Astrocyte (in vitro differentiated cells and primary cell): ENCODE data around the gene ZNF605. TPM values are rescaled to one million over a fixed set of nuclear protein-coding genes. Genes with fewer than 3 reads are reported as not detected.

Source experiments
- DNase-seq: peaks from one replicate; pipeline ENCODE4 v3.0.0-alpha.2; 2010; ENCODE audit warnings: low read depth
- FAIRE-seq: peaks from 2 replicates; lab custom pipeline; 2011; peaks lifted over from hg19 to GRCh38; lab: Jason Lieb, UNC
- H2AFZ ChIP-seq: 2 replicates; pipeline ENCODE4 v1.6.0; 2012; ENCODE audit warnings: low read depth, low read length, inconsistent platforms
- H3K27ac ChIP-seq: 2 replicates; pipeline ENCODE4 v1.5.1; 2011; ENCODE audit warnings: low read depth, low read length, inconsistent platforms
- H3K27me3 ChIP-seq: 2 replicates; pipeline ENCODE4 v1.6.0; 2011; ENCODE audit warnings: low read length, inconsistent platforms; ENCODE audit not compliant: insufficient read depth
- H3K36me3 ChIP-seq: 2 replicates; pipeline ENCODE4 v1.5.1; 2011; ENCODE audit warnings: low read length, inconsistent platforms; ENCODE audit not compliant: insufficient read depth
- H3K4me1 ChIP-seq: 2 replicates; pipeline ENCODE4 v1.5.1; 2011; ENCODE audit warnings: low read length, inconsistent platforms; ENCODE audit not compliant: insufficient read depth
- H3K4me2 ChIP-seq: 2 replicates; pipeline ENCODE4 v1.6.0; 2012; ENCODE audit warnings: low read length, inconsistent platforms
- H3K4me3 ChIP-seq: 2 replicates; pipeline ENCODE4 v1.5.1; 2011; ENCODE audit warnings: low read depth, mild to moderate bottlenecking, low read length, inconsistent platforms; ENCODE audit not compliant: insufficient read depth
- H3K79me2 ChIP-seq: 2 replicates; pipeline ENCODE4 v1.6.0; 2012; ENCODE audit warnings: mild to moderate bottlenecking, low read length, inconsistent platforms; ENCODE audit not compliant: insufficient read depth
- H3K9ac ChIP-seq: 2 replicates; pipeline ENCODE4 v1.6.0; 2012; ENCODE audit warnings: mild to moderate bottlenecking, low read length, inconsistent platforms
- H3K9me3 ChIP-seq: 2 replicates; pipeline ENCODE4 v1.5.1; 2012; ENCODE audit warnings: low read depth, mild to moderate bottlenecking, low read length, inconsistent platforms; ENCODE audit not compliant: insufficient read depth
- H4K20me1 ChIP-seq: 2 replicates; pipeline ENCODE4 v1.6.0; 2012; ENCODE audit warnings: low read length, inconsistent platforms; ENCODE audit not compliant: insufficient read depth
- H3K27ac Mint-ChIP-seq: one replicate; pipeline ENCODE4 v1.8.0; 2021; ENCODE audit warnings: mild to moderate bottlenecking, mixed read lengths; ENCODE audit not compliant: unreplicated experiment
- H3K27me3 Mint-ChIP-seq: one replicate; pipeline ENCODE4 v1.8.0; 2021; ENCODE audit warnings: low read depth, mixed read lengths; ENCODE audit not compliant: unreplicated experiment
- H3K36me3 Mint-ChIP-seq: one replicate; pipeline ENCODE4 v1.8.0; 2021; ENCODE audit warnings: low read depth, mixed read lengths; ENCODE audit not compliant: unreplicated experiment
- H3K4me1 Mint-ChIP-seq: one replicate; pipeline ENCODE4 v1.8.0; 2021; ENCODE audit warnings: low read depth, mixed read lengths; ENCODE audit not compliant: unreplicated experiment
- H3K4me3 Mint-ChIP-seq: one replicate; pipeline ENCODE4 v1.8.0; 2021; ENCODE audit warnings: mild to moderate bottlenecking, moderate library complexity, mixed read lengths; ENCODE audit not compliant: unreplicated experiment
- H3K9me3 Mint-ChIP-seq: one replicate; pipeline ENCODE4 v1.8.0; 2021; ENCODE audit warnings: mild to moderate bottlenecking, mixed read lengths; ENCODE audit not compliant: unreplicated experiment
- CTCF ChIP-seq: IDR thresholded peaks from 2 replicates; pipeline ENCODE4 v1.5.1; 2011; ENCODE audit warnings: low read depth, mild to moderate bottlenecking, inconsistent platforms, low read length, moderate library complexity; ENCODE audit not compliant: insufficient read depth
- EZH2 ChIP-seq: IDR thresholded peaks from 2 replicates; pipeline ENCODE4 v1.6.1; 2012; ENCODE audit warnings: mild to moderate bottlenecking, low read length, inconsistent platforms; ENCODE audit not compliant: insufficient read depth
- total RNA-seq: library from RNA; stranded (reverse); gene quantifications from 2 replicates; pipeline ENCODE4 v1.2.1, GENCODE V29; 2021

ZNF605 gene
- total RNA-seq, 1 donor from 2014 or later, result 16.2 TPM

- Histone ChIP-seq H3K79me2 (no peaks in the 10 kb centered on the region), H3K27me3 (no peaks in the 10 kb centered on the region), H3K9ac (no peak overlapping the region), H3K4me1 (no peaks in the 10 kb centered on the region), H4K20me1 (no peaks in the 10 kb centered on the region), H3K27ac (no peak overlapping the region), H3K9me3 (peaks cover 56% of the 10 kb centered on the region), H3K4me3 (no peak overlapping the region), H3K36me3 (no peaks in the 10 kb centered on the region), H3K4me2 (no peak overlapping the region), H2AFZ (no peak overlapping the region)
- Mint-ChIP-seq H3K27me3 (no peaks in the 10 kb centered on the region), H3K4me1 (no peaks in the 10 kb centered on the region), H3K4me3 (no peak overlapping the region), H3K27ac (no peak overlapping the region), H3K9me3 (peaks cover 85% of the 10 kb centered on the region), H3K36me3 (peaks cover 74% of the 10 kb centered on the region)
- FAIRE-seq (no peak), DNase-seq (no peak)
- no peak for TF ChIP-seq EZH2
- TF ChIP-seq CTCF, result no peak
Observed at GRCh38 chr12:132923356-132923909, 32.7 kb downstream of the ZNF605 start.

- Histone ChIP-seq H3K27me3 (no peaks in the 10 kb centered on the region), H3K36me3 (no peaks in the 10 kb centered on the region), H3K4me2 (no peak overlapping the region), H3K4me1 (no peaks in the 10 kb centered on the region), H3K79me2 (no peaks in the 10 kb centered on the region), H2AFZ (no peak overlapping the region), H3K9me3 (peaks cover 59% of the 10 kb centered on the region), H3K4me3 (no peak overlapping the region), H3K27ac (no peak overlapping the region), H3K9ac (no peak overlapping the region), H4K20me1 (no peaks in the 10 kb centered on the region)
- H3K9me3 Mint-ChIP-seq, result peaks cover 89% of the 10 kb centered on the region
- H3K36me3 Mint-ChIP-seq, result peaks cover 76% of the 10 kb centered on the region
- DNase-seq (no peak), FAIRE-seq (no peak)
- H3K27ac Mint-ChIP-seq, result no peak overlapping the region
- no peaks in the 10 kb centered on the region for H3K4me1 Mint-ChIP-seq
- TF ChIP-seq CTCF, result no peak
- no peak for TF ChIP-seq EZH2
- H3K27me3 Mint-ChIP-seq, result no peaks in the 10 kb centered on the region
- H3K4me3 Mint-ChIP-seq, result no peak overlapping the region
Observed at GRCh38 chr12:132922676-132923075, 33.4 kb downstream of the ZNF605 start.

GRCh38 chr12:132921685-132922084, 34.4 kb downstream of the ZNF605 start:
- peaks cover 88% of the 10 kb centered on the region for H3K9me3 Mint-ChIP-seq
- no peak overlapping the region for H3K4me3 ChIP-seq
- H3K27ac ChIP-seq, result no peak overlapping the region
- no peaks in the 10 kb centered on the region for H3K27me3 ChIP-seq
- H3K27me3 Mint-ChIP-seq, result no peaks in the 10 kb centered on the region
- no peak overlapping the region for H3K9ac ChIP-seq
- H3K4me1 ChIP-seq, result no peaks in the 10 kb centered on the region
- H3K79me2 ChIP-seq, result no peaks in the 10 kb centered on the region
- no peak overlapping the region for H2AFZ ChIP-seq
- FAIRE-seq (no peak), DNase-seq (no peak)
- no peak overlapping the region for H3K27ac Mint-ChIP-seq
- no peak for TF ChIP-seq EZH2
- TF ChIP-seq CTCF, result no peak
- no peak overlapping the region for H3K4me2 ChIP-seq
- no peaks in the 10 kb centered on the region for H3K4me1 Mint-ChIP-seq
- no peaks in the 10 kb centered on the region for H3K36me3 ChIP-seq
- H3K36me3 Mint-ChIP-seq, result peaks cover 72% of the 10 kb centered on the region
- no peaks in the 10 kb centered on the region for H4K20me1 ChIP-seq
- peaks cover 56% of the 10 kb centered on the region for H3K9me3 ChIP-seq
- H3K4me3 Mint-ChIP-seq, result no peak overlapping the region
